ENCODE data around the gene KIF21B. TPM values are rescaled to one million over a fixed set of nuclear protein-coding genes. Genes with fewer than 3 reads are reported as not detected.

Gene KIF21B
- total RNA-seq, 1 experiment from 2014 or later, result 0.66 TPM

DNA sequence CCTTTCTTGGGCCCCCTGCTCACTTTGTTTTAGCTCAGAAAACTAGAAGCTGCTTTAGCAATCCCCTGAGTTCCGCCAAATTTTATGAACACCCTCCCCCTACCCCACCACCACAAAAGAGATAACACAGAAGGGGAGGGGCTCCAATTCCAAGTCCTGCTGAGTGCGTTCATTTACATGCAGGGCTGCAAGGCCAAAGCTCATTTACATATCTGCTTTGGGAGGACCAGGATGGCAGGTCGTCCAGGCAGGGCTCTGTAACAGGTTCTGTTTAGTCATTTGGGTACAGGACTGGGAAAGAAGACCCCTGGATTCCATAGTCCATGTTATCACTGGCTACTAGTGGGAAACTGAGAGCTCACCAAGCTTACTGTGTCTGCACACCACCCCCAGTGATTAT, 35.9 kb upstream of the KIF21B start:
- Histone ChIP-seq H3K4me2 (ENCODE audit: low read length) (no peak overlapping the region), H3K27me3 (ENCODE audit: low read length) (peaks cover 85% of the 10 kb centered on the region), H3K9me2 (replicated peaks; ENCODE audit: low read length) (no peaks in the 10 kb centered on the region), H3K4me1 (ENCODE audit: insufficient read depth, low read length) (no peaks in the 10 kb centered on the region), H3K79me2 (ENCODE audit: low read length) (no peaks in the 10 kb centered on the region), H2AFZ (ENCODE audit: low read length) (no peak overlapping the region), H3K36me3 (ENCODE audit: low read depth, low read length) (no peaks in the 10 kb centered on the region), H3F3A (ENCODE audit: low read length, unreplicated experiment) (no peaks in the 10 kb centered on the region), H3K9me3 (ENCODE audit: low read length) (no peaks in the 10 kb centered on the region), H3K4me3 (ENCODE audit: low read length) (no peak overlapping the region), H3K9ac (ENCODE audit: low read length) (no peak overlapping the region), H3K27ac (ENCODE audit: low read length) (no peak overlapping the region), H4K20me1 (ENCODE audit: low read length) (no peaks in the 10 kb centered on the region)
- ATAC-seq (no peak), DNase-seq (no peak)
- TF ChIP-seq, protein P1, sequence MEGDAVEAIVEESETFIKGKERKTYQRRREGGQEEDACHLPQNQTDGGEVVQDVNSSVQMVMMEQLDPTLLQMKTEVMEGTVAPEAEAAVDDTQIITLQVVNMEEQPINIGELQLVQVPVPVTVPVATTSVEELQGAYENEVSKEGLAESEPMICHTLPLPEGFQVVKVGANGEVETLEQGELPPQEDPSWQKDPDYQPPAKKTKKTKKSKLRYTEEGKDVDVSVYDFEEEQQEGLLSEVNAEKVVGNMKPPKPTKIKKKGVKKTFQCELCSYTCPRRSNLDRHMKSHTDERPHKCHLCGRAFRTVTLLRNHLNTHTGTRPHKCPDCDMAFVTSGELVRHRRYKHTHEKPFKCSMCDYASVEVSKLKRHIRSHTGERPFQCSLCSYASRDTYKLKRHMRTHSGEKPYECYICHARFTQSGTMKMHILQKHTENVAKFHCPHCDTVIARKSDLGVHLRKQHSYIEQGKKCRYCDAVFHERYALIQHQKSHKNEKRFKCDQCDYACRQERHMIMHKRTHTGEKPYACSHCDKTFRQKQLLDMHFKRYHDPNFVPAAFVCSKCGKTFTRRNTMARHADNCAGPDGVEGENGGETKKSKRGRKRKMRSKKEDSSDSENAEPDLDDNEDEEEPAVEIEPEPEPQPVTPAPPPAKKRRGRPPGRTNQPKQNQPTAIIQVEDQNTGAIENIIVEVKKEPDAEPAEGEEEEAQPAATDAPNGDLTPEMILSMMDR (conservative IDR thresholded peaks at IDR 0.05; ENCODE audit: low read depth, low read length), result no peak
- TF ChIP-seq EZH2phosphoT487 (IDR thresholded peaks at IDR 0.05; ENCODE audit: borderline replicate concordance, low read length) (no peak), EZH2 (IDR thresholded peaks at IDR 0.05; ENCODE audit: low read length, unreplicated experiment) (no peak)
- ChIA-PET POLR2A (ENCODE audit: unreplicated experiment) (no interaction called here), CTCF (no interaction called here)
- intact Hi-C loops (cut with micrococcal nuclease), result no loop called here
- no TSS peak for BruUV-seq (replicated peaks)

DNA sequence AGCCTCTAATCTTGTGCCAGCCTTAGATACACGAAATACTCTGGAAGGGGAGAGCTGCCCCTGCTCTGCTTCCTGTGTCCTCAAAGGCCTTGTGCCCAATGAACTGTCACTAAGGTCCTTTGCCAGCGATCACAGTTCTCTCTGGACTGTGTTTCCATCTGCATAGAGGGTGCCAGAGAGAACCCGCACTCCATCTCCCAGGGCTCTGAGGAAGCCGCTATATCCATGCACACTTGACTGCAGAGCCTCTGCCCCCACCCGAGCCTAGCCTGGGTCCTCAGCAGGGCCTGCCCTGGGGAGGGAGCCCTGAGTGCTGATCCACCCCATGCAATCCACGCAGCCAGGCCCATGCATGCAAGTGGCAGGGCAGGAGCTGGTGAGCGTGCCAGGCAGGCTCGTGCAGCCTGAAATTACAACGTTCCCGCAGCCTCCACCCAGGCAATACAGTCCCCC, 30.6 kb upstream of the KIF21B start:
- ChIA-PET CTCF (interaction anchor here (0.5 kb wide), 1 partner anchor 432 kb away, joined by 3 read pairs; no protein-coding TSS in a partner anchor), POLR2A (ENCODE audit: unreplicated experiment) (no interaction called here)
- no TSS peak for BruUV-seq (replicated peaks)
- Histone ChIP-seq H3K9me3 (ENCODE audit: low read length) (no peaks in the 10 kb centered on the region), H3K27me3 (ENCODE audit: low read length) (peaks cover 93% of the 10 kb centered on the region), H3K9me2 (replicated peaks; ENCODE audit: low read length) (no peaks in the 10 kb centered on the region), H3K27ac (ENCODE audit: low read length) (no peak overlapping the region), H3F3A (ENCODE audit: low read length, unreplicated experiment) (no peaks in the 10 kb centered on the region), H3K4me1 (ENCODE audit: insufficient read depth, low read length) (no peaks in the 10 kb centered on the region), H3K9ac (ENCODE audit: low read length) (no peak overlapping the region), H3K79me2 (ENCODE audit: low read length) (no peaks in the 10 kb centered on the region), H2AFZ (ENCODE audit: low read length) (no peak overlapping the region), H4K20me1 (ENCODE audit: low read length) (no peaks in the 10 kb centered on the region), H3K4me3 (ENCODE audit: low read length) (no peak overlapping the region), H3K36me3 (ENCODE audit: low read depth, low read length) (no peaks in the 10 kb centered on the region), H3K4me2 (ENCODE audit: low read length) (no peak overlapping the region)
- ATAC-seq (no peak), DNase-seq (no peak)
- intact Hi-C loops (cut with micrococcal nuclease), result no loop called here
- TF ChIP-seq, protein P1 (conservative IDR thresholded peaks at IDR 0.05; ENCODE audit: low read depth, low read length), result no peak
- no peak for TF ChIP-seq EZH2 (IDR thresholded peaks at IDR 0.05; ENCODE audit: low read length, unreplicated experiment)
- no peak for TF ChIP-seq EZH2phosphoT487 (IDR thresholded peaks at IDR 0.05; ENCODE audit: borderline replicate concordance, low read length)

DNA sequence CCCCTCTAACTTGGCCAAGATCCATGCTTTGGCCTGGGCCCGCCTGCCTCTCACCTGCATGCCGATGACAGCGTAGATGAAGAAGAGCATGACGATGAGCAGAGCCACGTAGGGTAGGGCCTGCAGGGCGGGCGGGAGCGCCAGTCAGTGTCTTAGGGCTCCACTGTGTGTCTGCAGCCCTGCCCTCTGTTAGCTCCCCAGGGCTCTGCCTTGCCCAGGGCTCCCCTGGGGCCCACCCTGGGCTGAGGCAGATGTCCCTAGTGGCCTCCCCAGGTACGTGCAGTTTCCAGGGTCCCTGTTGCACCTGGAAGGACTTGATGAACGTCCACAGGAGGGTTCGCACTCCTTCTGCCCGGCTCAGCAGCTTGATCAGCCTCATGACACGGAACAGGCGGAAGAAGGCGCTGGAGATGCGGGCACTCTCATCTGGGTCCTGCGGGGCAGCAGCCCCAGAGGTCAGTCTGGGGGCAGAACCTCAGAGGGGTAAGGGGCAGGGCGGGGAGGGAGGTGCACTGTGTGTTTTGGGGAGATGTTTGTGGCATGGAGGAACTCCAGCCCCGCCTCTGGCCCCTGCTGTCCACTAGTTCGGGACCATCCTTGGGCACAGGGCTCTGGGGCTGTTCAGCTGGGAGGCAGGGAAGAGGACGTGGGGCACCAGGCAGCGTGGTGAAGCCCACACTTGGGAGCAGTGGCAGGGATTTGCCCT, 29.8 kb upstream of the KIF21B start:
- no peaks in the 10 kb centered on the region for H3K9me3 ChIP-seq (ENCODE audit: low read length)
- H3K4me1 ChIP-seq (ENCODE audit: insufficient read depth, low read length), result no peaks in the 10 kb centered on the region
- H2AFZ ChIP-seq (ENCODE audit: low read length), result no peak overlapping the region
- H3K79me2 ChIP-seq (ENCODE audit: low read length), result no peaks in the 10 kb centered on the region
- H3K9me2 ChIP-seq (replicated peaks; ENCODE audit: low read length), result no peaks in the 10 kb centered on the region
- peaks cover 94% of the 10 kb centered on the region for H3K27me3 ChIP-seq (ENCODE audit: low read length)
- CTCF ChIA-PET, result no interaction called here
- H3K36me3 ChIP-seq (ENCODE audit: low read depth, low read length), result no peaks in the 10 kb centered on the region
- no peak overlapping the region for H3K4me2 ChIP-seq (ENCODE audit: low read length)
- H3F3A ChIP-seq (ENCODE audit: low read length, unreplicated experiment), result no peaks in the 10 kb centered on the region
- no peak overlapping the region for H3K4me3 ChIP-seq (ENCODE audit: low read length)
- ATAC-seq, result peak; percentile 8; the same call in 1 of the 2 replicates
- POLR2A ChIA-PET (ENCODE audit: unreplicated experiment), result no interaction called here
- H3K27ac ChIP-seq (ENCODE audit: low read length), result no peak overlapping the region
- TF ChIP-seq, protein P1 (conservative IDR thresholded peaks at IDR 0.05; ENCODE audit: low read depth, low read length), result peak; percentile 59
- TF ChIP-seq EZH2phosphoT487 (IDR thresholded peaks at IDR 0.05; ENCODE audit: borderline replicate concordance, low read length), result no peak
- DNase-seq, result peak; percentile 44
- no TSS peak for BruUV-seq (replicated peaks)
- H3K9ac ChIP-seq (ENCODE audit: low read length), result no peak overlapping the region
- intact Hi-C loops (cut with micrococcal nuclease), result no loop called here
- no peaks in the 10 kb centered on the region for H4K20me1 ChIP-seq (ENCODE audit: low read length)

Measured in PC-3 (cell line).